Osteocyte (in vitro differentiated cells): ENCODE data around the gene SNU13. TPM values are rescaled to one million over a fixed set of nuclear protein-coding genes. Genes with fewer than 3 reads are reported as not detected.
"Not testable (repeated sequence)": the region's sequence is repeated elsewhere in the genome, so short reads cannot be mapped to it uniquely, and the experiment has no call there.

ENCODE experiments used
- DNase-seq: peaks from one replicate; pipeline ENCODE4 v3.0.0; 2021; ENCODE audit warnings: mixed read lengths; ENCODE audit not compliant: unreplicated experiment; ENCODE audit errors: extremely low spot score
- H3K27ac Mint-ChIP-seq: one replicate; pipeline ENCODE4 v1.8.0; 2021; ENCODE audit warnings: mild to moderate bottlenecking, mixed read lengths; ENCODE audit not compliant: unreplicated experiment
- H3K27me3 Mint-ChIP-seq: one replicate; pipeline ENCODE4 v1.8.0; 2021; ENCODE audit warnings: mixed read lengths; ENCODE audit not compliant: unreplicated experiment
- H3K36me3 Mint-ChIP-seq: one replicate; pipeline ENCODE4 v1.8.0; 2021; ENCODE audit warnings: mixed read lengths; ENCODE audit not compliant: unreplicated experiment
- H3K4me1 Mint-ChIP-seq: one replicate; pipeline ENCODE4 v1.8.0; 2021; ENCODE audit warnings: mixed read lengths; ENCODE audit not compliant: unreplicated experiment
- H3K4me3 Mint-ChIP-seq: one replicate; pipeline ENCODE4 v1.8.0; 2021; ENCODE audit warnings: mild to moderate bottlenecking, moderate library complexity, mixed read lengths; ENCODE audit not compliant: unreplicated experiment
- H3K9me3 Mint-ChIP-seq: one replicate; pipeline ENCODE4 v1.8.0; 2021; ENCODE audit warnings: mixed read lengths; ENCODE audit not compliant: unreplicated experiment
- total RNA-seq: library from RNA; stranded (reverse); gene quantifications from 2 replicates; pipeline ENCODE4 v1.2.1, GENCODE V29; 2021
- TF ChIP-seq, protein P1 (sequence below): fragments of 200-600 bp; sonication (generic); IDR thresholded peaks from 2 replicates; pipeline ENCODE4 v1.5.0; 2021; ENCODE audit warnings: antibody characterized with exemption, mild to moderate bottlenecking, moderate library complexity

Gene SNU13
- total RNA-seq, 1 donor from 2014 or later: 126 TPM

GRCh38 chr22:41636467-41636866 lies 52.2 kb downstream of the SNU13 start:
- no peak for DNase-seq
- H3K27ac Mint-ChIP-seq: no peak overlapping the region
- H3K36me3 Mint-ChIP-seq: peaks cover 39% of the 10 kb centered on the region
- no peak overlapping the region for H3K4me3 Mint-ChIP-seq
- no peaks in the 10 kb centered on the region for H3K4me1 Mint-ChIP-seq
- H3K27me3 Mint-ChIP-seq: no peaks in the 10 kb centered on the region
- TF ChIP-seq, protein P1, sequence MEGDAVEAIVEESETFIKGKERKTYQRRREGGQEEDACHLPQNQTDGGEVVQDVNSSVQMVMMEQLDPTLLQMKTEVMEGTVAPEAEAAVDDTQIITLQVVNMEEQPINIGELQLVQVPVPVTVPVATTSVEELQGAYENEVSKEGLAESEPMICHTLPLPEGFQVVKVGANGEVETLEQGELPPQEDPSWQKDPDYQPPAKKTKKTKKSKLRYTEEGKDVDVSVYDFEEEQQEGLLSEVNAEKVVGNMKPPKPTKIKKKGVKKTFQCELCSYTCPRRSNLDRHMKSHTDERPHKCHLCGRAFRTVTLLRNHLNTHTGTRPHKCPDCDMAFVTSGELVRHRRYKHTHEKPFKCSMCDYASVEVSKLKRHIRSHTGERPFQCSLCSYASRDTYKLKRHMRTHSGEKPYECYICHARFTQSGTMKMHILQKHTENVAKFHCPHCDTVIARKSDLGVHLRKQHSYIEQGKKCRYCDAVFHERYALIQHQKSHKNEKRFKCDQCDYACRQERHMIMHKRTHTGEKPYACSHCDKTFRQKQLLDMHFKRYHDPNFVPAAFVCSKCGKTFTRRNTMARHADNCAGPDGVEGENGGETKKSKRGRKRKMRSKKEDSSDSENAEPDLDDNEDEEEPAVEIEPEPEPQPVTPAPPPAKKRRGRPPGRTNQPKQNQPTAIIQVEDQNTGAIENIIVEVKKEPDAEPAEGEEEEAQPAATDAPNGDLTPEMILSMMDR: no peak
- H3K9me3 Mint-ChIP-seq: no peaks in the 10 kb centered on the region

DNA sequence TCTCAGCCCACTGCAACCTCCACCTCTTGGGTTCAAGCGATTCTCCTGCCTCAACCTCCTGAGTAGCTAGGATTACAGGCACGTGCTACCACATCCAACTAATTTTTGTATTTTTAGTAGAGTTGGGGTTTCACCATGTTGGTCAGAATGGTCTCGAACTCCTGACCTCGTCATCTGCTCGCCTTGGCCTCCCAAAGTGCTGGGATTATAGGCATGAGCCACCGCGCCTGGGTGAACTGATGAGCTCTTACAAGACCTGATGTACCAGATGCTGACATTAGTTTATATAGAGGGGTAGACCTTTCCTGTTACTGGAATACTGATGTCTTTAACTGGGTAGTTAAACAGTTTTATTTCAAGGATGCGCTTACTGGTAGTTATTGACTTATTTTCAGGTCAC lies 54.1 kb downstream of the SNU13 start:
- H3K9me3 Mint-ChIP-seq: not testable (repeated sequence)

DNA sequence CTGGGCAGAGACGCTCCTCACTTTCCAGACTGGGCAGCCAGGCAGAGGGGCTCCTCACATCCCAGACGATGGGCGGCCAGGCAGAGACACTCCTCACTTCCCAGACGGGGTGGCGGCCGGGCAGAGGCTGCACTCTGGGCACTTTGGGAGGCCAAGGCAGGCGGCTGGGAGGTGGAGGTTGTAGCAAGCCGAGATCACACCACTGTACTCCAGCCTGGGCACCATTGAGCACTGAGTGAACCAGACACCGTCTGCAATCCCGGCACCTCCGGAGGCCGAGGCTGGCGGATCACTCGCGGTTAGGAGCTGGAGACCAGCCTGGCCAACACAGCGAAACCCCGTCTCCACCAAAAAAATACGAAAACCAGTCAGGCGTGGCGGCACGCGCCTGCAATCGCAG lies 57.1 kb downstream of the SNU13 start:
- DNase-seq, H3K9me3 Mint-ChIP-seq: not testable (repeated sequence)
- peaks cover 44% of the 10 kb centered on the region for H3K36me3 Mint-ChIP-seq

More for the DNA sequence above, 54.1 kb downstream of the SNU13 start:
- not testable (repeated sequence) for DNase-seq, H3K27ac Mint-ChIP-seq, H3K4me3 Mint-ChIP-seq, H3K4me1 Mint-ChIP-seq, H3K27me3 Mint-ChIP-seq
- H3K36me3 Mint-ChIP-seq: peaks cover 32% of the 10 kb centered on the region

DNA sequence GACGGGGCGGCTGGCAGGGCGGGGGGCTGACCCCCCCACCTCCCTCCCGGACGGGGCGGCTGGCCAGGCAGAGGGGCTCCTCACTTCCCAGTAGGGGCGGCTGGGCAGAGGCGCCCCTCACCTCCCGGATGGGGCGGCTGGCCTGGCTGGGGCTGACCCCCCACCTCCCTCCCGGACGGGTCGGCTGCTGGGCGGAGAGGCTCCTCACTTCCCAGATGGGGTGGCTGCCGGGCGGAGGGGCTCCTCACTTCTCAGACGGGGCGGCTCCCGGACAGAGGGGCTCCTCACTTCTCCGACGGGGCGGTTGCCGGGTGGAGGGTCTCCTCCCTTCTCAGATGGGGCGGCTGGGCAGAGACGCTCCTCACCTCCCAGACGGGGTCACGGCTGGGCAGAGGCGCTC lies 57.6 kb downstream of the SNU13 start:
- H3K9me3 Mint-ChIP-seq, H3K4me3 Mint-ChIP-seq, H3K27me3 Mint-ChIP-seq, H3K27ac Mint-ChIP-seq, H3K4me1 Mint-ChIP-seq, DNase-seq: not testable (repeated sequence)
- peaks cover 39% of the 10 kb centered on the region for H3K36me3 Mint-ChIP-seq

More for the DNA sequence above, 57.1 kb downstream of the SNU13 start:
- not testable (repeated sequence) for H3K27me3 Mint-ChIP-seq, H3K27ac Mint-ChIP-seq, H3K4me1 Mint-ChIP-seq, H3K4me3 Mint-ChIP-seq

DNA sequence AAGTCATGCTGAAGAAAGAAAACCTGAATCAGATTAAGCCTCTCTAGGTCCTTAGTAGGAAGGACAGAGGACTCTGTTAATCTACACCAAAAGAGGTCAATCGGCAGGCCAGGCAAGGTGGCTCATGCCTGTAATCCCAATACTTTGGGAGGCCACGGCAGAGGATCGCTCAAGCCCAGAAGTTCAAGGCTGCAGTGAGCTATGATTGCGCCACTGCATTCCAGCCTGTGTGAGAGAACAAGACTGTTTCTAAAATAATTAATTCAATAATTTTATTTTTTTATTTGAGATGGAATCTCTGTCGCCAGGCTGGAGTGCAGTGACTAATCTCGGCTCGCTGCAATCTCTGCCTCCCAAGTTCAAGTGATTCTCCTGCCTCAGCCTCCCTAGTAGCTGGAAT lies 63.1 kb downstream of the SNU13 start:
- Mint-ChIP-seq H3K27me3 (no peaks in the 10 kb centered on the region), H3K4me3 (no peak overlapping the region), H3K27ac (no peak overlapping the region), H3K36me3 (peaks cover 29% of the 10 kb centered on the region), H3K4me1 (peaks cover 10% of the 10 kb centered on the region), H3K9me3 (no peaks in the 10 kb centered on the region)
- TF ChIP-seq, protein P1: no peak
- DNase-seq: no peak

Other genes with a start within 250 kb of the SNU13 start
- gene TOB2, start 242.1 kb downstream of the SNU13 start, total RNA-seq: 44.5 and 45.9 TPM in 2 replicates
- gene PHF5A, start 220.2 kb downstream of the SNU13 start, total RNA-seq: 29.0 and 30.9 TPM in 2 replicates
- 71.8 and 77.3 TPM in 2 replicates for gene ACO2, start 219.8 kb downstream of the SNU13 start, total RNA-seq
- 38.2 and 39.7 TPM in 2 replicates for gene POLR3H, start 144.4 kb downstream of the SNU13 start, total RNA-seq
- gene CSDC2, start 127.9 kb downstream of the SNU13 start, total RNA-seq: 5.2 and 5.3 TPM in 2 replicates
- gene PMM1, start 99.0 kb downstream of the SNU13 start, total RNA-seq: 49.7 and 49.8 TPM in 2 replicates
- gene DESI1, start 67.8 kb downstream of the SNU13 start, total RNA-seq: 26.2 and 29.9 TPM in 2 replicates
- 211 and 218 TPM in 2 replicates for gene XRCC6, start 67.6 kb downstream of the SNU13 start, total RNA-seq
- gene MEI1, start 10.6 kb upstream of the SNU13 start, total RNA-seq: not detected in 2 replicates
- gene CCDC134, start 111.8 kb upstream of the SNU13 start, total RNA-seq: 7.8 and 10.0 TPM in 2 replicates
- gene SREBF2, start 144.2 kb upstream of the SNU13 start, total RNA-seq: 114 and 119 TPM in 2 replicates
- gene SHISA8, start 226.2 kb upstream of the SNU13 start, total RNA-seq: not detected in 2 replicates
- gene TNFRSF13C, start 237.9 kb upstream of the SNU13 start, total RNA-seq: 0.18 and 0.27 TPM in 2 replicates